22Rv1 (cell line): ENCODE measurements around the gene PER1.

Experiments used
- ZFX ChIP-seq: fragments of 450-650 bp; IDR thresholded peaks from 2 replicates; pipeline ENCODE4 v1.6.1; 2017; ENCODE audit warnings: antibody characterized with exemption, borderline replicate concordance
- TF ChIP-seq, protein P1 (sequence below): fragments of 450-650 bp; IDR thresholded peaks from 2 replicates; pipeline ENCODE4 v1.5.1; 2017; ENCODE audit warnings: mild to moderate bottlenecking

DNA sequence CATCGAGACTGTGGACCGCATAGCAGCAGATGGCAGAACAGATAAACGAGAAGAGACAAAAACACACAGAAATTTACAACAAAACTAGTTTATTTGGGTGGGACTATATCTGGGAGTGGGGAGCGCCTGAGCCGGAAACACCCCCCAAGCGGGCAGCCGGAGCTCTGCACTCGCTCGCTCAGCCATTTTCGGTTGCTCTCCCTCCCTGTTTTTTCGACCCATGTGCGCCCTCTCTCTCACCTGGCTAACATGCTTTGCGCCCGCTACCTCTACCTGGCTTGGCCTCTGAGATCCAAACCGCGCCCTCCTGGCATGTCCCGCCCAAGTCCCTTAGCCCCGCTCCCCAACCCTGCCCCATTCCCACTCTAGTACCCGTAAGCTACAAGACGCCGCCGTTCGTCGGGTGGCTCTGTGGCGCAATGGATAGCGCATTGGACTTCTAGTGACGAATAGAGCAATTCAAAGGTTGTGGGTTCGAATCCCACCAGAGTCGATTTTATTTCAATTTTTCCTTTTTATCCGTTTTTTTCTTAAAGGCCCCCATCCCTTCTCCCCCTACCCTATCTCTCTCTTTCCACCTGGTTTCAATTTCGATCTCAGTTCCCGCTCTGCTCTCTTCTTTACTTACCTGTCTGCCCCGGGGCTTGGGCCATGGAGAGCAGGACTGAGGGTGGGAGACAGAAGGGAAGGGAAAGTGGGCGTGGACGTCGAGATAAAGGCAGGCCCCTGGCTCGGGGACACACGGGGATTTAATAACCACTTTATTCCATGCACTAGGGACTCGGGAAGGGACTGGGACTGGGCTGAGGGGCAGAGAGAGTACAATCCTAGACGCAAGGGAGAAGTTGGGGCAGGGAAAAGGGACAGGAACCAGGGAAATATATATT is 31.4 kb downstream of the PER1 start:
- TF ChIP-seq, protein P1, sequence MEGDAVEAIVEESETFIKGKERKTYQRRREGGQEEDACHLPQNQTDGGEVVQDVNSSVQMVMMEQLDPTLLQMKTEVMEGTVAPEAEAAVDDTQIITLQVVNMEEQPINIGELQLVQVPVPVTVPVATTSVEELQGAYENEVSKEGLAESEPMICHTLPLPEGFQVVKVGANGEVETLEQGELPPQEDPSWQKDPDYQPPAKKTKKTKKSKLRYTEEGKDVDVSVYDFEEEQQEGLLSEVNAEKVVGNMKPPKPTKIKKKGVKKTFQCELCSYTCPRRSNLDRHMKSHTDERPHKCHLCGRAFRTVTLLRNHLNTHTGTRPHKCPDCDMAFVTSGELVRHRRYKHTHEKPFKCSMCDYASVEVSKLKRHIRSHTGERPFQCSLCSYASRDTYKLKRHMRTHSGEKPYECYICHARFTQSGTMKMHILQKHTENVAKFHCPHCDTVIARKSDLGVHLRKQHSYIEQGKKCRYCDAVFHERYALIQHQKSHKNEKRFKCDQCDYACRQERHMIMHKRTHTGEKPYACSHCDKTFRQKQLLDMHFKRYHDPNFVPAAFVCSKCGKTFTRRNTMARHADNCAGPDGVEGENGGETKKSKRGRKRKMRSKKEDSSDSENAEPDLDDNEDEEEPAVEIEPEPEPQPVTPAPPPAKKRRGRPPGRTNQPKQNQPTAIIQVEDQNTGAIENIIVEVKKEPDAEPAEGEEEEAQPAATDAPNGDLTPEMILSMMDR: peak; percentile 35
- no peak for TF ChIP-seq ZFX
